Suprapubic skin (tissue), 4 donors: Measurements from ENCODE around the gene MCTP1. TPM values are rescaled to one million over a fixed set of nuclear protein-coding genes. Genes with fewer than 3 reads are reported as not detected.

Experiments used
- DNase-seq, 2 donors: peaks; one replicate each; pipeline ENCODE4 v3.0.0-alpha.2; 2019; ENCODE audit warnings: low spot score in 2 of 2
- H3K27ac ChIP-seq: fragments of 200-600 bp; sonication (generic); one replicate; pipeline ENCODE4 v1.5.1; 2019
- H3K27me3 ChIP-seq: fragments of 200-600 bp; sonication (generic); one replicate; pipeline ENCODE4 v1.5.1; 2019
- H3K36me3 ChIP-seq: fragments of 200-600 bp; sonication (generic); one replicate; pipeline ENCODE4 v1.5.1; 2019
- H3K4me1 ChIP-seq: fragments of 200-600 bp; sonication (generic); one replicate; pipeline ENCODE4 v1.5.1; 2019
- H3K4me3 ChIP-seq: fragments of 200-600 bp; sonication (generic); one replicate; pipeline ENCODE4 v1.5.1; 2019; ENCODE audit warnings: mild to moderate bottlenecking
- H3K9me3 ChIP-seq: fragments of 200-600 bp; sonication (generic); one replicate; pipeline ENCODE4 v1.5.1; 2019
- CTCF ChIP-seq, 2 donors: fragments of 200-600 bp in 1 of 2; fragments of 450-650 bp in 1 of 2; sonication (generic) in 1 of 2; IDR thresholded peaks; one replicate each; pipeline ENCODE4 v1.5.1; 2016 to 2019; ENCODE audit warnings: antibody characterized with exemption in 2 of 2, mild to moderate bottlenecking in 1 of 2, moderate library complexity in 1 of 2
- EP300 ChIP-seq: sonication (generic); formaldehyde crosslinking; IDR thresholded peaks from one replicate; pipeline ENCODE4 v1.6.1; 2017; ENCODE audit warnings: antibody characterized with exemption
- POLR2A ChIP-seq, 2 donors: fragments of 450-650 bp; IDR thresholded peaks; one replicate each; pipeline ENCODE4 v1.6.1; 2017; ENCODE audit warnings: antibody characterized with exemption in 2 of 2, mild to moderate bottlenecking in 2 of 2, moderate library complexity in 2 of 2
- POLR2AphosphoS5 ChIP-seq, 3 donors: sonication (generic); formaldehyde crosslinking; IDR thresholded peaks; one replicate each; pipeline ENCODE4 v1.6.1; 2017; ENCODE audit warnings: antibody characterized with exemption in 3 of 3
- WGBS: methylation state at CpG from one replicate; pipeline ENCODE4 v1.1.5; 2018; 5-methylcytosine and 5-hydroxymethylcytosine counted together
- total RNA-seq, 4 donors: library from RNA; depleted of rRNA; stranded (reverse); fragments of >200 nt; gene quantifications; one replicate each; pipeline ENCODE4 v1.1.0, GENCODE V29; 2016

The MCTP1 gene
- total RNA-seq, 4 donors from 2014 or later = 5.0 to 19.1 (median 10.6) TPM

- 83% methylated on average over 1 of the region's 1 CpG for WGBS
- no peaks in the 10 kb centered on the region for H3K27me3 ChIP-seq
- no peak for TF ChIP-seq POLR2AphosphoS5 (IDR thresholded peaks at IDR 0.05)
- TF ChIP-seq POLR2A (IDR thresholded peaks at IDR 0.05) = no peak
- TF ChIP-seq EP300 = no peak
- no peak for TF ChIP-seq CTCF (IDR thresholded peaks at IDR 0.05)
- H3K4me3 ChIP-seq = no peak overlapping the region
- no peaks in the 10 kb centered on the region for H3K4me1 ChIP-seq
- DNase-seq = no peak
- no peak overlapping the region for H3K27ac ChIP-seq
- no peaks in the 10 kb centered on the region for H3K36me3 ChIP-seq
- H3K9me3 ChIP-seq = no peaks in the 10 kb centered on the region
Measured at GRCh38 chr5:95110118-95110517, 174.8 kb downstream of the MCTP1 start.

GRCh38 chr5:95107138-95107537 lies 177.8 kb downstream of the MCTP1 start:
- no peaks in the 10 kb centered on the region for H3K4me1 ChIP-seq
- no peaks in the 10 kb centered on the region for H3K36me3 ChIP-seq
- no peak for DNase-seq
- H3K9me3 ChIP-seq = no peaks in the 10 kb centered on the region
- no peaks in the 10 kb centered on the region for H3K27me3 ChIP-seq
- no peak overlapping the region for H3K27ac ChIP-seq
- H3K4me3 ChIP-seq = no peak overlapping the region
- 60% methylated on average over 2 of the region's 2 CpGs for WGBS
- no peak for TF ChIP-seq EP300
- no peak for TF ChIP-seq CTCF (IDR thresholded peaks at IDR 0.05)
- no peak for TF ChIP-seq POLR2A (IDR thresholded peaks at IDR 0.05)
- no peak for TF ChIP-seq POLR2AphosphoS5 (IDR thresholded peaks at IDR 0.05)

GRCh38 chr5:95105638-95106037 lies 179.3 kb downstream of the MCTP1 start:
- Histone ChIP-seq H3K4me3 (no peak overlapping the region), H3K4me1 (no peaks in the 10 kb centered on the region), H3K27me3 (no peaks in the 10 kb centered on the region), H3K27ac (no peak overlapping the region), H3K9me3 (no peaks in the 10 kb centered on the region), H3K36me3 (no peaks in the 10 kb centered on the region)
- TF ChIP-seq EP300 = no peak
- TF ChIP-seq POLR2AphosphoS5 (IDR thresholded peaks at IDR 0.05) = no peak
- TF ChIP-seq POLR2A (IDR thresholded peaks at IDR 0.05) = no peak
- no peak for TF ChIP-seq CTCF (IDR thresholded peaks at IDR 0.05)
- WGBS = 86% methylated on average over 1 of the region's 1 CpG
- DNase-seq = no peak

DNA sequence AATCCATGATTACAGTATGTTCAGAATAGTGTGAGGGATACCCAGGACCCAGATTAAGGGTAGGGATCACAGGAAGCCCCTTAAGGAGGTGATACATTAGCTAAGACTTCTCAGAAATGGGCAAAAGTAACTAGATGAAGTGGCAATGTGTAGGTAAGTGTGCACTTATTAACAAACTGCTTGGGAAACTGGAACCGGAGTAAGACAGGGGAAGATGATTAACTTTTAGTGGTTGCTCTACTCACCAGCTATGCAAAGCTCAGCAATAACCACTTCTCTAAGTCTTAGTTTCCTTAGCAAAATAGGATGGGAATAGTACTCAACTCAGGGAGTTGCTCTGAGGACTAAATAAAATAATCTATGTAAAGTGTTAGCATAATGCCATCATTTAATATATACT lies 182.2 kb downstream of the MCTP1 start:
- Histone ChIP-seq H3K4me3 (no peak overlapping the region), H3K27me3 (no peaks in the 10 kb centered on the region), H3K4me1 (no peaks in the 10 kb centered on the region), H3K27ac (no peak overlapping the region), H3K9me3 (no peaks in the 10 kb centered on the region), H3K36me3 (no peaks in the 10 kb centered on the region)
- no peak for TF ChIP-seq CTCF (IDR thresholded peaks at IDR 0.05)
- TF ChIP-seq POLR2A (IDR thresholded peaks at IDR 0.05) = no peak
- no peak for TF ChIP-seq EP300
- no peak for TF ChIP-seq POLR2AphosphoS5 (IDR thresholded peaks at IDR 0.05)
- DNase-seq = no peak
- WGBS = 90% methylated on average over 1 of the region's 1 CpG

DNA sequence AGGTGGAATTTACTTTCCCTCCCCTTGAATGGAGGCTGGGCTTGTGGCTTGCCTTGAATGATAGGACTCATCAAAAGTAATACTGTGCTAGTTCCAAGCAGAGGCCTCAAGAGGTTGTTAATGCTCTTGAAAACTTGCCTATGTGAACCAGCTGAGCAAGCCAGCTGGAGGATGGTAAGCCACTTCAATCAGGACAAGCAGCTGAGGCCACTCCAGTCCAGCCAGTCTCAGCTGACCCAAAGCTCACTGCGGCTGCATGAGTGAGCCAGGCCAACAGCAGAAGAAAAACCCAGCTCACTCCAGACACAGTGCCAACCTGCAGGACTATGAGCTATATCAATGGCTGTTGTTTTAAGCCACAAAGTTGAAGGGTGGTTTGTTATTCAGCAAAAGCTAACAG lies 182.8 kb downstream of the MCTP1 start:
- no peak for TF ChIP-seq POLR2AphosphoS5 (IDR thresholded peaks at IDR 0.05)
- no peak for TF ChIP-seq EP300
- no peak for TF ChIP-seq CTCF (IDR thresholded peaks at IDR 0.05)
- TF ChIP-seq POLR2A (IDR thresholded peaks at IDR 0.05) = no peak
- Histone ChIP-seq H3K4me3 (no peak overlapping the region), H3K36me3 (no peaks in the 10 kb centered on the region), H3K4me1 (no peaks in the 10 kb centered on the region), H3K9me3 (no peaks in the 10 kb centered on the region), H3K27ac (no peak overlapping the region), H3K27me3 (no peaks in the 10 kb centered on the region)
- 100% methylated on average over 1 of the region's 1 CpG for WGBS
- DNase-seq = no peak
